IMR-90 (cell line): ENCODE data around the gene TMEM33. TPM values are rescaled to one million over a fixed set of nuclear protein-coding genes. Genes with fewer than 3 reads are reported as not detected.

Experiments
- ATAC-seq: fragments of 200-7000 bp; cut with Tn5 transposase; 2 replicates; pipeline ENCODE4 v1.9.1; 2020; ENCODE audit warnings: low read depth, mild to moderate bottlenecking, moderate library complexity
- BruUV-seq: library from RNA; stranded (reverse); fragments of 400-500 nt; replicated peaks from 2 replicates; lab custom pipeline; 2021; lab: Mats Ljungman, UMichigan
- CTCF ChIA-PET: fragments of 300-600 bp; formaldehyde crosslinking; extraction: SDS; loops from one replicate; lab custom pipeline; 2021; ENCODE audit warnings: antibody characterized with exemption; lab: Yijun Ruan, JAX
- POLR2A ChIA-PET: fragments of 300-600 bp; sonication (Branson Sonifier 250); formaldehyde crosslinking; loops from one replicate; lab custom pipeline; 2022; ENCODE audit warnings: antibody characterized with exemption; ENCODE audit not compliant: unreplicated experiment; lab: Charles Lee
- DNase-seq: peaks from one replicate; pipeline ENCODE4 v3.0.0; 2013
- H2AFZ ChIP-seq: replicated peaks from 2 replicates; pipeline ENCODE3; 2013; ENCODE audit warnings: low read length, mild to moderate bottlenecking; ENCODE audit not compliant: poor library complexity
- H2AK5ac ChIP-seq: 2 replicates; pipeline ENCODE4 v1.6.1; 2013; ENCODE audit warnings: low read depth, low read length, inconsistent platforms
- H2AK9ac ChIP-seq: replicated peaks from 2 replicates; pipeline ENCODE3; 2013; ENCODE audit warnings: mild to moderate bottlenecking, low read depth, low read length, moderate library complexity; ENCODE audit not compliant: poor library complexity
- H2BK120ac ChIP-seq: 2 replicates; pipeline ENCODE4 v1.6.1; 2013; ENCODE audit warnings: low read depth, low read length, inconsistent platforms
- H2BK15ac ChIP-seq: 3 replicates; pipeline ENCODE4 v1.6.1; 2013; ENCODE audit warnings: low read depth, low read length, inconsistent platforms
- H2BK20ac ChIP-seq: 2 replicates; pipeline ENCODE4 v1.6.1; 2013; ENCODE audit warnings: low read depth, mild to moderate bottlenecking, inconsistent platforms, low read length, moderate library complexity
- H2BK5ac ChIP-seq: 2 replicates; pipeline ENCODE4 v1.6.1; 2013; ENCODE audit warnings: mild to moderate bottlenecking, low read depth, low read length, inconsistent platforms; ENCODE audit not compliant: poor library complexity, severe bottlenecking
- H3K14ac ChIP-seq: replicated peaks from 2 replicates; pipeline ENCODE4 v1.6.1; 2013; ENCODE audit warnings: low read depth, low read length, inconsistent platforms
- H3K18ac ChIP-seq: 2 replicates; pipeline ENCODE4 v1.6.1; 2013; ENCODE audit warnings: low read depth, low read length, control low read depth
- H3K23ac ChIP-seq: 2 replicates; pipeline ENCODE4 v1.6.1; 2013; ENCODE audit warnings: low read depth, low read length, inconsistent platforms
- H3K27ac ChIP-seq: 2 replicates; pipeline ENCODE4 v1.5.1; 2013; ENCODE audit warnings: mild to moderate bottlenecking, control low read depth, low read length; ENCODE audit not compliant: insufficient read depth
- H3K27me3 ChIP-seq: 2 replicates; pipeline ENCODE4 v1.6.1; 2013; ENCODE audit warnings: low read length; ENCODE audit not compliant: control insufficient read depth, insufficient read depth
- H3K36me3 ChIP-seq: 2 replicates; pipeline ENCODE4 v1.6.1; 2013; ENCODE audit warnings: low read length, mixed read lengths; ENCODE audit not compliant: control insufficient read depth, insufficient read depth
- H3K4ac ChIP-seq: 2 replicates; pipeline ENCODE4 v1.6.1; 2013; ENCODE audit warnings: low read depth, low read length, inconsistent platforms
- H3K4me1 ChIP-seq: 2 replicates; pipeline ENCODE4 v1.6.1; 2013; ENCODE audit warnings: low read length, mixed read lengths; ENCODE audit not compliant: control insufficient read depth, insufficient read depth
- H3K4me2 ChIP-seq: 2 replicates; pipeline ENCODE4 v1.6.1; 2013; ENCODE audit warnings: low read depth, mild to moderate bottlenecking, control low read depth, low read length, moderate library complexity
- H3K4me3 ChIP-seq: 2 replicates; pipeline ENCODE4 v1.5.1; 2013; ENCODE audit warnings: low read depth, mild to moderate bottlenecking, control low read depth, low read length, moderate library complexity; ENCODE audit not compliant: insufficient read depth
- H3K56ac ChIP-seq: 2 replicates; pipeline ENCODE4 v1.6.1; 2013; ENCODE audit warnings: low read length, inconsistent platforms; ENCODE audit not compliant: insufficient read depth; ENCODE audit errors: extremely low read depth
- H3K79me1 ChIP-seq, 2 experiments: 2 replicates each; pipeline ENCODE4 v1.6.1; 2013; ENCODE audit warnings: low read length in 2 of 2, inconsistent platforms in 1 of 2, low read depth in 1 of 2
- H3K9ac ChIP-seq: 2 replicates; pipeline ENCODE4 v1.6.1; 2013; ENCODE audit warnings: low read depth, low read length, control low read depth
- H3K9me1 ChIP-seq: 2 replicates; pipeline ENCODE4 v1.6.1; 2013; ENCODE audit warnings: low read length, inconsistent platforms; ENCODE audit not compliant: insufficient read depth
- H3K9me3 ChIP-seq: 2 replicates; pipeline ENCODE4 v1.6.1; 2013; ENCODE audit warnings: low read length; ENCODE audit not compliant: control insufficient read depth, insufficient read depth
- H4K20me1 ChIP-seq: 2 replicates; pipeline ENCODE4 v1.6.1; 2013; ENCODE audit warnings: low read length, inconsistent platforms; ENCODE audit not compliant: insufficient read depth
- H4K5ac ChIP-seq: 2 replicates; pipeline ENCODE4 v1.6.1; 2013; ENCODE audit warnings: mild to moderate bottlenecking, low read depth, low read length, control low read depth
- H4K8ac ChIP-seq, 2 experiments: 2 replicates each; pipeline ENCODE4 v1.6.1; 2013; ENCODE audit warnings: low read depth in 2 of 2, low read length in 2 of 2, control low read depth in 1 of 2, inconsistent platforms in 1 of 2
- H4K91ac ChIP-seq: 2 replicates; pipeline ENCODE4 v1.6.1; 2013; ENCODE audit warnings: low read depth, low read length, inconsistent platforms; ENCODE audit not compliant: insufficient read depth
- BHLHE40 ChIP-seq: fragments of 150-350 bp; IDR thresholded peaks from 2 replicates; pipeline ENCODE4 v1.6.1; 2016; ENCODE audit warnings: mild to moderate bottlenecking, low read depth, low read length
- CEBPB ChIP-seq: IDR thresholded peaks from 2 replicates; pipeline ENCODE4 v1.6.1; 2012; ENCODE audit warnings: low read depth, low read length, improper control_type of control experiment
- MAZ ChIP-seq: IDR thresholded peaks from 2 replicates; pipeline ENCODE4 v1.6.1; 2012; ENCODE audit warnings: low read depth, mild to moderate bottlenecking, low read length, improper control_type of control experiment, moderate library complexity, borderline replicate concordance
- MXI1 ChIP-seq: IDR thresholded peaks from 2 replicates; pipeline ENCODE4 v1.6.1; 2012; ENCODE audit warnings: low read depth, mild to moderate bottlenecking, low read length, moderate library complexity, borderline replicate concordance
- NFE2L2 ChIP-seq: fragments of 150-350 bp; IDR thresholded peaks from 2 replicates; pipeline ENCODE4 v1.6.1; 2016; ENCODE audit warnings: low read depth, mild to moderate bottlenecking, low read length
- RAD21 ChIP-seq: IDR thresholded peaks from 2 replicates; pipeline ENCODE4 v1.6.1; 2012; ENCODE audit warnings: low read length, improper control_type of control experiment
- RFX5 ChIP-seq: IDR thresholded peaks from 2 replicates; pipeline ENCODE4 v1.8.0; 2012; ENCODE audit warnings: low read depth, mild to moderate bottlenecking, low read length, moderate library complexity
- WGBS, 2 experiments: methylation state at CpG; one replicate each; pipeline versions ENCODE4 v1.1.5 to v1.1.7; 2013; ENCODE audit warnings: missing lambda C conversion rate in 2 of 2; ENCODE audit not compliant: insufficient read length in 1 of 2; ENCODE audit errors: extremely low coverage in 2 of 2; 5-methylcytosine and 5-hydroxymethylcytosine counted together
- dilution Hi-C: fragments of 300-500 bp; cut with HindIII; formaldehyde crosslinking; loops from one replicate; pipeline ENCODE4 v1.14.3; 2018; ENCODE audit warnings: low sequenced_read_pairs; ENCODE audit not compliant: unreplicated experiment
- in situ Hi-C: fragments of 300-500 bp; cut with MboI; formaldehyde crosslinking; loops from 3 replicates; pipeline ENCODE4 v1.14.3; 2019; ENCODE audit warnings: low sequenced_read_pairs, inconsistent platforms, mixed read lengths
- intact Hi-C: fragments of 100-400 bp; cut with micrococcal nuclease; formaldehyde crosslinking; loops from 2 replicates; pipeline ENCODE4 v1.10.0; 2022
- polyA plus RNA-seq, 3 experiments: library from polyadenylated mRNA; depleted of rRNA; stranded (reverse); fragments of >200 nt; gene quantifications; 2 replicates each; pipeline ENCODE4 v1.2.3, GENCODE V29; 2012; ENCODE audit warnings: low replicate concordance in 1 of 3
- total RNA-seq: library from RNA; depleted of rRNA; stranded (reverse); fragments of >200 nt; gene quantifications from 2 replicates; pipeline ENCODE4 v1.2.3, GENCODE V29; 2012
- TF ChIP-seq, protein P1 (sequence below): fragments of 150-350 bp; IDR thresholded peaks from 2 replicates; pipeline ENCODE4 v1.6.1; 2017; ENCODE audit warnings: mild to moderate bottlenecking, antibody characterized with exemption, low read length, low read depth

TMEM33 gene
- total and polyA plus RNA-seq, 2 of the 4 experiments (the other 2 are of a cell fraction) = 23.6 to 45.5 TPM

DNA sequence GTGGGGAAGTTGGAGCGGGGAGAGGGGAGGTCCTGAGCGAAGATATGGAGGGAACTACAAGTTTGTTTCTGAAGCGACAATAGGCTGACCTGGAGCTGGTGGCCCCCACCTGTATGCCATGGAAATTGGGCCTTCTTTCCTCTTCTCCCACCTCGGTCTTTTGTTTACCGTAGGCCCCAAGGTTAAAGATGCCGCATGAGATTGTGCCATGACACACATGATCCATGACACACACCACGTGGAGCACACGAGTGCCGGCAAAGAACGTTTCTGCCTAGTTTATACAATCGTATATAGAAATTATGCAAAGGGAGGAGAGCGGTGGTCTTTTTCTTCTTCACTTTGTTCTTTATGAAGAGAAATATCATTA is 408 bp downstream of the TMEM33 start:
- Histone ChIP-seq H2AFZ (peak overlapping the region; percentile 98), H3K36me3 (0 out of 2 replicates have a peak, but pooled peaks cover 2% of the 10 kb centered on the region), H3K79me1 (peaks cover 3 to 21% of the 10 kb centered on the region in 2 experiments), H3K27ac (peak overlapping the region; percentile 82), H2BK20ac (no peak overlapping the region), H3K4me1 (peaks cover 6% of the 10 kb centered on the region), H2BK15ac (no peak overlapping the region), H2AK5ac (0 out of 2 replicates have a peak overlapping the region, but pooled peaks have one; percentile 35), H3K23ac (peak overlapping the region; percentile 64), H4K20me1 (peaks cover 8% of the 10 kb centered on the region; the same call in 1 of the 2 replicates), H2AK9ac (peak overlapping the region; percentile 38), H3K4ac (peak overlapping the region; percentile 75), H2BK120ac (no peak overlapping the region), H3K4me2 (peak overlapping the region; percentile 92), H3K18ac (no peak overlapping the region), H3K27me3 (peaks cover 2% of the 10 kb centered on the region; the same call in 1 of the 2 replicates), H4K91ac (0 out of 2 replicates have a peak overlapping the region, but pooled peaks have one; percentile 65), H3K9ac (peak overlapping the region; percentile 79), H2BK5ac (no peak overlapping the region), H3K4me3 (peak overlapping the region; percentile 83), H4K8ac (peak overlapping the region; percentile 86 to 94), H3K9me1 (peaks cover 5% of the 10 kb centered on the region; the same call in 1 of the 2 replicates), H3K14ac (peak overlapping the region; percentile 71), H3K9me3 (no peaks in the 10 kb centered on the region), H4K5ac (no peak overlapping the region), H3K56ac (peak overlapping the region; percentile 46; the same call in 1 of the 2 replicates)
- WGBS, 2 experiments = no CpG with 5 or more reads among the region's 12 CpGs
- TF ChIP-seq NFE2L2 = no peak
- no peak; the same call in 1 of the 2 replicates for TF ChIP-seq CEBPB
- TF ChIP-seq BHLHE40 = 0 out of 2 replicates have a peak, but pooled peaks have one; percentile 25
- TF ChIP-seq MXI1 = peak; percentile 94
- no peak for TF ChIP-seq RAD21
- TF ChIP-seq, protein P1, sequence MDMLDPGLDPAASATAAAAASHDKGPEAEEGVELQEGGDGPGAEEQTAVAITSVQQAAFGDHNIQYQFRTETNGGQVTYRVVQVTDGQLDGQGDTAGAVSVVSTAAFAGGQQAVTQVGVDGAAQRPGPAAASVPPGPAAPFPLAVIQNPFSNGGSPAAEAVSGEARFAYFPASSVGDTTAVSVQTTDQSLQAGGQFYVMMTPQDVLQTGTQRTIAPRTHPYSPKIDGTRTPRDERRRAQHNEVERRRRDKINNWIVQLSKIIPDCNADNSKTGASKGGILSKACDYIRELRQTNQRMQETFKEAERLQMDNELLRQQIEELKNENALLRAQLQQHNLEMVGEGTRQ = peak; percentile 83
- TF ChIP-seq MAZ = no peak
- TF ChIP-seq RFX5 = no peak
- DNase-seq (peak; percentile 10), ATAC-seq (peak; percentile 8; the same call in 1 of the 2 replicates)
- in situ Hi-C loops = no loop called here
- dilution Hi-C loops = no loop called here
- intact Hi-C loops = no loop called here
- POLR2A ChIA-PET = no interaction called here
- CTCF ChIA-PET = no interaction called here
- BruUV-seq = no TSS peak
